GM08714 (cell line): ENCODE measurements around the gene TNS3.

ENCODE experiments used
- H3K4me3 ChIP-seq: fragments of 200-500 bp; sonication (Bioruptor generic); 2 replicates; pipeline ENCODE4 v1.5.1; 2014; ENCODE audit warnings: mild to moderate bottlenecking, low read length, inconsistent platforms
- ZNF274 ChIP-seq: IDR thresholded peaks from 2 replicates; pipeline ENCODE4 v1.6.1; 2012; ENCODE audit warnings: mild to moderate bottlenecking, low read depth, low read length

Gene TNS3

DNA sequence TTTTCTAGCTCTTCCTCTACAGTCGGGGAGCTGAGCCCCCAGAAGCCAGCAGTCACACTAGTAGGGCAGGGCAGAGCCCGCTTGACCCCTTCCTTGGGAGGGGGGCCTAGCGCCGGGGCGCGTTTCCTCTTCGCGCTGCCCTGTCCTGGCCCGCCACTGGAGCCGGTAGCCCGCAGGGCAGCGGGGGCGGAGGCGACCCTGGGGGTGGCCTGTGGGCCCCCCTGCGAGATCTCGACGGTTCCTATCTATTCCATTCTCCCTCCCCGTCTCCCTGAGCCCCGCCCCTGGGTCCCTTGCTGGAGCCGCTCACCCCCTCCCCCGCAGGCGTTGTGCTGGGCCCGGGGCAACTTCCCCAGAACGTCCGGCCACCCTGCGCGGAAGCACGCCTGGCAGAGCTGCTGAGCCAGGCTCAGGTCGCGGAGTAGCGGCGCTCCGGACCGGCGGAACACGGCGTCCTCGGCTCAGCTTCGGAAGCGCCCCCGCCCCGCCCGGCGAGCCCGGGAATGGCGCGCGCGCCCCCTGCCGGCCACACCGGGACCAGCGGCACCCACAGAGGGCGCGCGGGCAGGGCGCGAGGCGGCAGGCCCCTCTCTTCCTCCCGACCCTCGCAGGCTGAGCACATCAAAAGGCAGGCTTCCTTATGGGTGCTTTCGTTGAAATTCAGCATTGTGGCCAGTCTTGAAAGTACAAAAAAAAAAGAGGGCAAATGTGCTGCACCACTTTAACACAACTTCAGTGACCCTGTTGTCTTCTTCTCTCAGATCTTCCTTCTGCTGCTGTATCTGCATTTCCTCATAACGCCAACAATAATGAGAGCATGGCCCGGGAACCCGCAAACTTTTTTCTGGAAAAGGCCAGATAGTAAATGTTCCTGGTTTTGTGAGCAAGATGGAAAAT lies 327.6 kb downstream of the TNS3 start:
- peak overlapping the region; percentile 17; the same call in 1 of the 2 replicates for H3K4me3 ChIP-seq
- no peak for TF ChIP-seq ZNF274

DNA sequence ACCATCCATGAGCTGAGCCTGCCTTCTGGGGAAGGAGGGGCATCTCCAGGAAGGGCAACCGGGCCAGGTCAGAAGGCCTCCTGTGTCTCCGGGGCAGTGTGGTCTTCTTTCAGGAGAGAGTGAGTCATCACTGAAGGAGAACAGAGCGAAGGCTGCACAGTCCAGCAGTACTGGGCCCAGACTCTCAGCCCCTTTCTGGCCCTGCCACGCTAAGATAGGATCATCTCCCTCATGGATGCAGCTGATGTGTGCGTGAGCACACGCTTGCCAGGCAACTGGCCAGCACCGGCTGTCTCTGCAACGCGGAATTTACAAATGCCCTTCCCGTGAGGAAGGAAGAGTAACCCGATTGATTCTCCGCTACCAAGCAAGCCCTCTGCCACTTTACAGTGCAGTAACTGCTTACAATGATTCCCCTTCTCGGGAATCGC lies 328.2 kb downstream of the TNS3 start:
- TF ChIP-seq ZNF274, result no peak
- H3K4me3 ChIP-seq, result peak overlapping the region; percentile 17; the same call in 1 of the 2 replicates

DNA sequence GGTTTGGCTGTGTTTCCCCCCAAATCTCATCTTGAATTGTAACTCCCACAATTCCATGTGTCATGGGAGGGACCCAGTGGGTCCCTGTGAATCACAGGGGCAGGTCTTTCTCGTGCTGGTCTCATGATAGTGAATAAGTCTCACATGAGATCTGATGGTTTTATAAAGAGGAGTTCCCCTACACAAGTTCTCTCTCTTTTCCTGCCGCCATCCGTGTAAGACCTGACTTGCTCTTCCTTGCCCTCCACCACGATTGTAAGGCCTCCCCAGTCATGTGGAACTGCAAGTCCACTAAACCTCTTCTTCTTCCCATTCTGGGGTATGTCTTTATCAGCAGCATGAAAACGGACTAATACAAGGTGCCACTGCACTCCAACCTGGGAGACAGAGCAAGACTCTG lies 329.2 kb downstream of the TNS3 start:
- TF ChIP-seq ZNF274, result no peak
- no peak overlapping the region for H3K4me3 ChIP-seq

GRCh38 chr7:47249361-47249760 lies 332.6 kb downstream of the TNS3 start:
- TF ChIP-seq ZNF274, result no peak
- no peak overlapping the region for H3K4me3 ChIP-seq

GRCh38 chr7:47248797-47249196 lies 333.1 kb downstream of the TNS3 start:
- TF ChIP-seq ZNF274, result no peak
- no peak overlapping the region for H3K4me3 ChIP-seq

GRCh38 chr7:47247132-47247531 lies 334.8 kb downstream of the TNS3 start:
- H3K4me3 ChIP-seq, result no peak overlapping the region
- TF ChIP-seq ZNF274, result no peak

GRCh38 chr7:47244692-47245091 lies 337.2 kb downstream of the TNS3 start:
- TF ChIP-seq ZNF274, result no peak
- H3K4me3 ChIP-seq, result no peak overlapping the region

- TF ChIP-seq ZNF274, result no peak
- no peak overlapping the region for H3K4me3 ChIP-seq
Observed at GRCh38 chr7:47241112-47242065, 340.5 kb downstream of the TNS3 start.

- no peak for TF ChIP-seq ZNF274
- no peak overlapping the region for H3K4me3 ChIP-seq
Observed at GRCh38 chr7:47239931-47240421, 341.9 kb downstream of the TNS3 start.

- no peak for TF ChIP-seq ZNF274
Observed at GRCh38 chr7:47239034-47239433, 342.9 kb downstream of the TNS3 start.

GRCh38 chr7:47236480-47237129 lies 345.3 kb downstream of the TNS3 start:
- no peak overlapping the region for H3K4me3 ChIP-seq
- TF ChIP-seq ZNF274, result no peak

More at GRCh38 chr7:47239034-47239433, 342.9 kb downstream of the TNS3 start:
- no peak overlapping the region for H3K4me3 ChIP-seq

DNA sequence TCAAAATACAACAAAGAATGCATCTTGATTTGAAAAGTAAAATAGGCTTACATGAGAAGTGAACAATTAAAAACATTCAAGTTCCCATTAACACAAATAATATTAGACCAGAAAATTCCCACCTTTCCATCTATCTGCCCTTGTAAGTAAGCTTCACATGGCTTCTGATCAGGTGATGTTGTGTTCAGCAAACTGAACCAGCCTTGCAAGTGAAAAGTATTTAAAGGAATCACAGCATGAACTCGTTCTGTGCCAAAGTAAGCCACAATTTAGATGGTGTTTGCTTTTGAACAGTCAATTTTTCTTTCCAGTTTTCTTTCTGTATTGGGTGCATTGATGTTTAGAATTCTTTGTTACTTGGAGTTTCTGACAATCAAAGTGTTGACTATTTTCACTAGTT lies 347.9 kb downstream of the TNS3 start:
- TF ChIP-seq ZNF274, result no peak

GRCh38 chr7:47232751-47233412 lies 349.0 kb downstream of the TNS3 start:
- no peak overlapping the region for H3K4me3 ChIP-seq
- TF ChIP-seq ZNF274, result no peak

More for the DNA sequence above, 347.9 kb downstream of the TNS3 start:
- H3K4me3 ChIP-seq, result no peak overlapping the region
